ENCODE data around the gene WDR46.

The WDR46 gene

GRCh38 chr6:33313105-33313708 is 24.2 kb upstream of the WDR46 start:
- peak; percentile 61 for DNase-seq (ENCODE audit: low spot score)
- no peak for TF ChIP-seq CTCF (IDR thresholded peaks at IDR 0.05; ENCODE audit: extremely low read depth, missing control alignments)

GRCh38 chr6:33312361-33313104 is 23.5 kb upstream of the WDR46 start:
- DNase-seq (ENCODE audit: low spot score): peak; percentile 89
- no peak for TF ChIP-seq CTCF (IDR thresholded peaks at IDR 0.05; ENCODE audit: extremely low read depth, missing control alignments)

- DNase-seq (ENCODE audit: low spot score): no peak
- no peak for TF ChIP-seq CTCF (IDR thresholded peaks at IDR 0.05; ENCODE audit: extremely low read depth, missing control alignments)
These were observed 17.3 kb upstream of the WDR46 start for GRCh38 chr6:33306356-33306755.

GRCh38 chr6:33305052-33305451 is 16.0 kb upstream of the WDR46 start:
- DNase-seq (ENCODE audit: low spot score): no peak
- TF ChIP-seq CTCF (IDR thresholded peaks at IDR 0.05; ENCODE audit: extremely low read depth, missing control alignments): no peak

- DNase-seq (ENCODE audit: low spot score): no peak
- no peak for TF ChIP-seq CTCF (IDR thresholded peaks at IDR 0.05; ENCODE audit: extremely low read depth, missing control alignments)
These were observed 15.2 kb upstream of the WDR46 start for GRCh38 chr6:33304216-33304615.

GRCh38 chr6:33301877-33302276 is 12.8 kb upstream of the WDR46 start:
- TF ChIP-seq CTCF (IDR thresholded peaks at IDR 0.05; ENCODE audit: extremely low read depth, missing control alignments): no peak
- DNase-seq (ENCODE audit: low spot score): no peak

GRCh38 chr6:33299237-33299944 is 10.4 kb upstream of the WDR46 start:
- TF ChIP-seq CTCF (IDR thresholded peaks at IDR 0.05; ENCODE audit: extremely low read depth, missing control alignments): peak; percentile 46
- DNase-seq (ENCODE audit: low spot score): peak; percentile 90
